ENCODE data around the gene HSPB8.

Gene HSPB8

DNA sequence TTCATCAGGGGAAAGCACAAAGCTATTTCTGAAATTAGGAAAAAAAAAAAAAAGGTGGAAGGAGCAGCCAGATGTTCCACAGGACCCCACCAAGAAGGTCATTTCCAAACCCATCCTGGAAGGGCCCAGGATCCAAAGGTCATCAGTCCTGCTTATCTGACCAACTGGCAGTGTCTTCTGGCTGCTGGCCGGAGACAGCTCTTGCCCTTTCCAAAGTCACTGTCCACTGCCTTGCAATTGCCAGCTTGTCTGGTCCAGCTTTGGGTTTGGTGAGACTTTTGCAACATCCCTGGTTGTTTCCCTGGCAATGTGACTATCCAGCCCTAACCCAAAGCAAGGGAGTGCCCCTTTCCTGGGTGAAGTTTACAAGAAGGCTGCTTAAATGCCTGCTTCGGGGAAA is 18.9 kb upstream of the HSPB8 start:
- no peak for TF ChIP-seq SP1 (IDR thresholded peaks at IDR 0.05)
- no peak for TF ChIP-seq ARNT (IDR thresholded peaks at IDR 0.05)
- no peak for TF ChIP-seq FOXK2 (IDR thresholded peaks at IDR 0.05)
- TF ChIP-seq L3MBTL2 (conservative IDR thresholded peaks at IDR 0.05), result no peak
- no peak for TF ChIP-seq TARDBP (IDR thresholded peaks at IDR 0.05)
- no peak for TF ChIP-seq NFRKB (IDR thresholded peaks at IDR 0.05)
- no peak for TF ChIP-seq BHLHE40 (IDR thresholded peaks at IDR 0.05; ENCODE audit: borderline replicate concordance)
- no peak for TF ChIP-seq HDGF (IDR thresholded peaks at IDR 0.05; ENCODE audit: borderline replicate concordance)
- no peak for DNase-seq (ENCODE audit: extremely low spot score)
- ChIA-PET POLR2A (interaction anchor here (0.8 kb wide), 1 partner anchor 17 kb away, joined by 3 read pairs; no protein-coding TSS in a partner anchor), CTCF (no interaction called here)

DNA sequence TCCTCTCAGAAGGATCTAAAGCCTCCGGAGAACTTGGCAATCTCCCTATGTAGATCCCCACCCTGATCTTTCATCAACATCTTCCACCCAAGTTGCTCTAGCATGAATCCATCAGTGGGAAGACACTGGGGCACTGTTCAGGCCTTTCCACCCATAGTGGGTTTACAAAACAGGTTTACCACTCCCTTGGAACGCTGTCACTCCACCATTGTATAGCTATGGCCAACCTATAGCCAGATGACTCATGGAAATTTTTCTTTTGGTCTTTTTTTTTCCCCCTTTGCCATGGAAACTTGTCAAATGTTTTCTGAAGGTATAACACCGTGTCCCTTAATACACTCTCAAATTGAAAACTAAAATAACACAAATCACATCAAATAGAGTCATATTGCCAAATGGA is 10.8 kb upstream of the HSPB8 start:
- POLR2A ChIA-PET, result interaction anchor here (0.5 kb wide), 1 partner anchor 373 kb away, joined by 3 read pairs; no protein-coding TSS in a partner anchor
- CTCF ChIA-PET, result no interaction called here
- no peak for DNase-seq (ENCODE audit: extremely low spot score)
- no peak for TF ChIP-seq L3MBTL2 (conservative IDR thresholded peaks at IDR 0.05)

DNA sequence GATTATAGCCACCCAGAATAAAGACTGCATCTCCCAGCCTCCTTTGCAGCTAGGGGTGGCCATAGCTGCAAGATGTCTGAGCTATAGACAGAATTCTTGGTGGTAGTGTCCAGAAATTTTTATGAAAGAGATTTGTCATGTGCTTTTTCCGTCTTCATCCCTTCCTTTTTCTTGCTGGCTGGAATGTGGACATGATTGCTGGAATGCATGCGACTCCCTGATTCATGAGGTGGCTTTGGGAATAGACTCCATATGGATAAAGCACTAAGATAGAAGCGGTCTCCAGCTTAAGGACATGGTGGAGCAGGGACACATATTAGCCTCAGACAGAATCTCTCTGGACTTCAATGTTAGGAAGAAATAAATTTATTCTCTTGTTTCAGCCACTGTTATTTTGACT is 10.0 kb upstream of the HSPB8 start:
- TF ChIP-seq L3MBTL2 (conservative IDR thresholded peaks at IDR 0.05), result no peak
- TF ChIP-seq CTBP1 (IDR thresholded peaks at IDR 0.05; ENCODE audit: borderline replicate concordance), result no peak
- TF ChIP-seq FOXM1 (IDR thresholded peaks at IDR 0.05; ENCODE audit: borderline replicate concordance), result no peak
- no peak for TF ChIP-seq BHLHE40 (IDR thresholded peaks at IDR 0.05; ENCODE audit: borderline replicate concordance)
- TF ChIP-seq ZNF384 (IDR thresholded peaks at IDR 0.05), result no peak
- no peak for TF ChIP-seq FOXA1 (IDR thresholded peaks at IDR 0.05)
- TF ChIP-seq LEF1 (IDR thresholded peaks at IDR 0.05; ENCODE audit: borderline replicate concordance), result no peak
- no peak for TF ChIP-seq HDGF (IDR thresholded peaks at IDR 0.05; ENCODE audit: borderline replicate concordance)
- no peak for DNase-seq (ENCODE audit: extremely low spot score)
- ChIA-PET CTCF (interaction anchor here (0.6 kb wide), 1 partner anchor 103 kb away, joined by 3 read pairs; no protein-coding TSS in a partner anchor), POLR2A (interaction anchor here (1.0 kb wide), 1 partner anchor 11 kb away, joined by 3 read pairs; the partner anchor contains the start of gene HSPB8)

DNA sequence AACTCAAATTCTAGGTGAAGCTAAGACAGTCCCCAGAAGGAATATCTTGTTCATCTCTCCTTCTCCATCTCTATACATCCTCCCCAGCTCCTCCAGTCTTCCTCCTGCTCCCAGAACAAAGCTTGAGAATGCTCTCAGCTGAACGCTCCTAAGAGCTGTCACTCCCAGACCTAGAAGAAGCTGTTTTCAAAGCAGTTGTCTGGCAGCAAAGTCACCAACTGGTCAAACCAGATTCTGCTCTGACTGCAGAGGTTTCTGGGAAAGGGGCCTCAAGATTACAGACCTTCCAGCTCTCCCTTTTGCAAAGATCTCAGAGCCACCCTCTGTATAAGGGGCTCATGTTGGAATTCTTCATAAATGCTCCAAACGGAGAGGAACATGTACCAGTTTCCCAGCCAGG is 9.6 kb upstream of the HSPB8 start:
- no peak for DNase-seq (ENCODE audit: extremely low spot score)
- POLR2A ChIA-PET, result interaction anchor here (1.0 kb wide), 1 partner anchor 10 kb away, joined by 3 read pairs; the partner anchor contains the start of gene HSPB8
- CTCF ChIA-PET, result interaction anchor here (0.6 kb wide), 1 partner anchor 103 kb away, joined by 3 read pairs; no protein-coding TSS in a partner anchor
- no peak for TF ChIP-seq L3MBTL2 (conservative IDR thresholded peaks at IDR 0.05)
- no peak for TF ChIP-seq LEF1 (IDR thresholded peaks at IDR 0.05; ENCODE audit: borderline replicate concordance)
- TF ChIP-seq, protein P1, sequence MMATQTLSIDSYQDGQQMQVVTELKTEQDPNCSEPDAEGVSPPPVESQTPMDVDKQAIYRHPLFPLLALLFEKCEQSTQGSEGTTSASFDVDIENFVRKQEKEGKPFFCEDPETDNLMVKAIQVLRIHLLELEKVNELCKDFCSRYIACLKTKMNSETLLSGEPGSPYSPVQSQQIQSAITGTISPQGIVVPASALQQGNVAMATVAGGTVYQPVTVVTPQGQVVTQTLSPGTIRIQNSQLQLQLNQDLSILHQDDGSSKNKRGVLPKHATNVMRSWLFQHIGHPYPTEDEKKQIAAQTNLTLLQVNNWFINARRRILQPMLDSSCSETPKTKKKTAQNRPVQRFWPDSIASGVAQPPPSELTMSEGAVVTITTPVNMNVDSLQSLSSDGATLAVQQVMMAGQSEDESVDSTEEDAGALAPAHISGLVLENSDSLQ (IDR thresholded peaks at IDR 0.05), result no peak
- TF ChIP-seq BHLHE40 (IDR thresholded peaks at IDR 0.05; ENCODE audit: borderline replicate concordance), result no peak
- no peak for TF ChIP-seq SUZ12 (IDR thresholded peaks at IDR 0.05)
- no peak for TF ChIP-seq SP1 (IDR thresholded peaks at IDR 0.05)
- TF ChIP-seq ARNT (IDR thresholded peaks at IDR 0.05), result no peak
- no peak for TF ChIP-seq ZNF384 (IDR thresholded peaks at IDR 0.05)
- no peak for TF ChIP-seq HDGF (IDR thresholded peaks at IDR 0.05; ENCODE audit: borderline replicate concordance)
- TF ChIP-seq NFRKB (IDR thresholded peaks at IDR 0.05), result no peak
- TF ChIP-seq CTBP1 (IDR thresholded peaks at IDR 0.05; ENCODE audit: borderline replicate concordance), result no peak
- no peak for TF ChIP-seq FOXM1 (IDR thresholded peaks at IDR 0.05; ENCODE audit: borderline replicate concordance)
- TF ChIP-seq FOXK2 (IDR thresholded peaks at IDR 0.05), result no peak
- TF ChIP-seq TARDBP (IDR thresholded peaks at IDR 0.05), result no peak
- TF ChIP-seq ELF4 (IDR thresholded peaks at IDR 0.05), result no peak
- TF ChIP-seq FOXA1 (IDR thresholded peaks at IDR 0.05), result no peak

DNA sequence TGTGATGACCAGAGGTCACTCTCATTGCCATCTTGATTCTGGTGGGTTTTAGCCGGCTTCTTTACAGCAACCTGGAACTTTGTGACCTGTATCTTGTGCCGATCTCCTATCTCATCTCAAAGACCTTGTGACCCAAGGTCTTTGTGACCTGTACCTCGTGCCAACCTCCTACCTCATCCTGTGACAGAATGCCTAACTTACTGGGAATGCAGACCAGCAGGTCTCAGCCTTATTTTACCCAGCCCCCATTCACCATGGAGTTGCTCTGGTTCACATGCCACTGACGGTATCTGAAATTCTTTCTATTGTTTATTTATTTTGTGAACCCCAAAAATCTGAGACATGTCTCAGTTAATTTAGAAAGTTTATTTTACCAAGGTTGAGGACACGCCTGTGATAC is 7.4 kb upstream of the HSPB8 start:
- ChIA-PET CTCF (interaction anchor here (0.6 kb wide), 1 partner anchor 23 kb away, joined by 5 read pairs; no protein-coding TSS in a partner anchor), POLR2A (no interaction called here)
- no peak for DNase-seq (ENCODE audit: extremely low spot score)
- TF ChIP-seq SUZ12 (IDR thresholded peaks at IDR 0.05), result no peak
- no peak for TF ChIP-seq TARDBP (IDR thresholded peaks at IDR 0.05)

DNA sequence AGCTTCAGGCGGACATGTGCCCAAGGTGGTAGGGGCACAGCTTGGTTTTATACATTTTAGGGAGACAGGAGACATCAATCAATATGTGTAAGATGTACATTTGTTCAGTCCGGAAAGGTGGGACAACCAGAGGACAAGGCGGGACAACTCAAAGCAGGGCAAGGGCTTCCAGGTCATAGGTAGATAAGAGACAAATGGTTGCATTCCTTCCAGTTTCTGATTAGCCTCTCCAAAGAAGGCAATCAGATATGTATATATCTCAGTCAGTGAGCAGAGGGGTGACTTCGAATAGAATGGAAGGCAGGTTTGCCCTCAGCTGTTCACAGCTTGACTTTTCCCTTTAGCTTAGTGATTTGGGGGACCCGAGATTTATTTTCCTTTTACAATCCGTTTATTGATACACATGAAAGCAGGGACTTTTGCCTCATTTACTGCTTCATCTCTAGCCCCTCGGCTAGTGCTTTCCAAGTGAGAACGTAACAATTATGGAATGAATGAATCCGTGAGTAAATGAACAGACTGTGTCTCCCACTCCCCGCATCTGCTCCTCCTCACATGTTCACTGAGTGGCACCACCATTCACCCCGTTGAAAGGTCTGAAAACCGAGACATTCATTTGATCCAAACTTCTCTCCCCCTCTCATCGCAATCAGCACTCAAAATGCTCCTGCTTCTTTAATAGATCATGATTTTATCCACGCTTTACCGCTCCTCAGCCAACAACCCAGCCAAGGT is 6.9 kb upstream of the HSPB8 start:
- no peak for TF ChIP-seq FOXA1 (IDR thresholded peaks at IDR 0.05)
- no peak for TF ChIP-seq CTBP1 (IDR thresholded peaks at IDR 0.05; ENCODE audit: borderline replicate concordance)
- TF ChIP-seq HDGF (IDR thresholded peaks at IDR 0.05; ENCODE audit: borderline replicate concordance), result no peak
- TF ChIP-seq FOXM1 (IDR thresholded peaks at IDR 0.05; ENCODE audit: borderline replicate concordance), result no peak
- TF ChIP-seq, protein P1 (IDR thresholded peaks at IDR 0.05), result no peak
- TF ChIP-seq TARDBP (IDR thresholded peaks at IDR 0.05), result no peak
- TF ChIP-seq FOXK2 (IDR thresholded peaks at IDR 0.05), result no peak
- no peak for TF ChIP-seq SP1 (IDR thresholded peaks at IDR 0.05)
- no peak for TF ChIP-seq SUZ12 (IDR thresholded peaks at IDR 0.05)
- TF ChIP-seq NFRKB (IDR thresholded peaks at IDR 0.05), result no peak
- TF ChIP-seq ELF4 (IDR thresholded peaks at IDR 0.05), result no peak
- no peak for TF ChIP-seq BHLHE40 (IDR thresholded peaks at IDR 0.05; ENCODE audit: borderline replicate concordance)
- no peak for TF ChIP-seq LEF1 (IDR thresholded peaks at IDR 0.05; ENCODE audit: borderline replicate concordance)
- no peak for TF ChIP-seq ZNF384 (IDR thresholded peaks at IDR 0.05)
- no peak for TF ChIP-seq ARNT (IDR thresholded peaks at IDR 0.05)
- no peak for TF ChIP-seq L3MBTL2 (conservative IDR thresholded peaks at IDR 0.05)
- POLR2A ChIA-PET, result no interaction called here
- no peak for DNase-seq (ENCODE audit: extremely low spot score)
- CTCF ChIA-PET, result no interaction called here

DNA sequence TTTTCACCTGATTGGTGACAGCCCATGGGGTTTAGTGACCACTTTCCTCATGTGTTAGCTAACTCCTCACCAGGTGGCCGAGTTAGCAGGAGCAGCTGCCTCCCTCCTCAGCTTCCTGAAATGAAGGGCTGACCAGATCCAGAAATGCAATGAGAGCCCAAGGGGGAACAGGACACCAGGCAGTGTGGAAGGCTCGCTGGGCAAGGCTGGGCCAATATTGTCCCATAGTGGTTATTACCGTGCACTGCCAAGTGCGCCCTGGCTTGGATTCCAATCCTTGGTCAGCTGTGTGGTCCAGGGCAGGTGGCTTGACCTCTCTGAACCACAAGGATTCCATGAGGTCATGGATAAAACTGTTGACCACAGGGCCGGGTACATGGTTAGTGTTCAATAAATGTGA is 3.6 kb upstream of the HSPB8 start:
- DNase-seq (ENCODE audit: extremely low spot score), result no peak
- CTCF ChIA-PET, result no interaction called here
- POLR2A ChIA-PET, result no interaction called here
- TF ChIP-seq ELF4 (IDR thresholded peaks at IDR 0.05) (no peak), FOXK2 (IDR thresholded peaks at IDR 0.05) (no peak), SP1 (IDR thresholded peaks at IDR 0.05) (no peak), CTBP1 (IDR thresholded peaks at IDR 0.05; ENCODE audit: borderline replicate concordance) (no peak), ZNF384 (IDR thresholded peaks at IDR 0.05) (no peak), ARNT (IDR thresholded peaks at IDR 0.05) (no peak), L3MBTL2 (conservative IDR thresholded peaks at IDR 0.05) (no peak), FOXA1 (IDR thresholded peaks at IDR 0.05) (no peak), LEF1 (IDR thresholded peaks at IDR 0.05; ENCODE audit: borderline replicate concordance) (no peak), NFRKB (IDR thresholded peaks at IDR 0.05) (no peak), TARDBP (IDR thresholded peaks at IDR 0.05) (no peak), SUZ12 (IDR thresholded peaks at IDR 0.05) (no peak), FOXM1 (IDR thresholded peaks at IDR 0.05; ENCODE audit: borderline replicate concordance) (no peak), HDGF (IDR thresholded peaks at IDR 0.05; ENCODE audit: borderline replicate concordance) (no peak), BHLHE40 (IDR thresholded peaks at IDR 0.05; ENCODE audit: borderline replicate concordance) (no peak)
- TF ChIP-seq, protein P1 (IDR thresholded peaks at IDR 0.05), result no peak

Measured in HEK293T (cell line).